OCI-LY1 (cell line): ENCODE measurements around the gene MACROH2A2.

Source experiments
- H2AFZ ChIP-seq: fragments of 200-600 bp; sonication (generic), shearing (Covaris generic); 2 replicates; pipeline ENCODE4 v1.6.0; 2014; ENCODE audit warnings: antibody characterized with exemption, mild to moderate bottlenecking, low read length
- H3F3A ChIP-seq: fragments of 200-600 bp; sonication (generic), shearing (Covaris generic); 2 replicates; pipeline ENCODE4 v1.6.0; 2014; ENCODE audit warnings: mild to moderate bottlenecking, antibody characterized with exemption, low read length, moderate library complexity; ENCODE audit not compliant: insufficient read depth
- H3K27ac ChIP-seq: fragments of 200-600 bp; sonication (generic); 2 replicates; pipeline ENCODE4 v1.5.1; 2014; ENCODE audit warnings: low read length, mixed run types, mild to moderate bottlenecking, low read depth; ENCODE audit not compliant: poor library complexity, severe bottlenecking
- H3K27me3 ChIP-seq: fragments of 200-600 bp; sonication (generic); 2 replicates; pipeline ENCODE4 v1.6.0; 2014; ENCODE audit warnings: antibody characterized with exemption, mild to moderate bottlenecking, low read length, moderate library complexity; ENCODE audit not compliant: insufficient read depth
- H3K36me3 ChIP-seq: fragments of 200-600 bp; sonication (generic); 2 replicates; pipeline ENCODE4 v1.6.1; 2014; ENCODE audit warnings: mild to moderate bottlenecking, antibody characterized with exemption, low read length, moderate library complexity, mixed read lengths; ENCODE audit not compliant: insufficient read depth
- H3K4me1 ChIP-seq: fragments of 200-600 bp; sonication (generic); 2 replicates; pipeline ENCODE4 v1.5.1; 2014; ENCODE audit warnings: mild to moderate bottlenecking, low read length, moderate library complexity; ENCODE audit not compliant: insufficient read depth, severe bottlenecking
- H3K4me2 ChIP-seq: fragments of 200-600 bp; sonication (generic), shearing (Covaris generic); 2 replicates; pipeline ENCODE4 v1.6.1; 2014; ENCODE audit warnings: low read length
- H3K4me3 ChIP-seq: fragments of 200-600 bp; sonication (generic); 2 replicates; pipeline ENCODE4 v1.5.1; 2014; ENCODE audit warnings: low read length, low read depth, mild to moderate bottlenecking, mixed read lengths; ENCODE audit not compliant: poor library complexity, severe bottlenecking
- H3K79me2 ChIP-seq: fragments of 200-600 bp; shearing (Covaris generic); 2 replicates; pipeline ENCODE4 v1.6.1; 2016; ENCODE audit warnings: mixed run types, low read length, mixed read lengths; ENCODE audit not compliant: insufficient read depth
- H3K9ac ChIP-seq: fragments of 200-600 bp; sonication (generic), shearing (Covaris generic); 2 replicates; pipeline ENCODE4 v1.6.1; 2014; ENCODE audit warnings: mild to moderate bottlenecking, low read length, mixed read lengths
- H3K9me2 ChIP-seq: fragments of 200-600 bp; sonication (generic), shearing (Covaris generic); 2 replicates; pipeline ENCODE4 v1.6.1; 2014; ENCODE audit warnings: low read depth, mild to moderate bottlenecking, low read length, mixed read lengths
- H3K9me3 ChIP-seq: fragments of 200-600 bp; shearing (Covaris generic); 2 replicates; pipeline ENCODE4 v1.6.1; 2014; ENCODE audit warnings: low read length, mixed read lengths
- H4K20me1 ChIP-seq: fragments of 200-600 bp; sonication (generic), shearing (Covaris generic); 2 replicates; pipeline ENCODE4 v1.6.0; 2016; ENCODE audit warnings: mild to moderate bottlenecking, low read length; ENCODE audit not compliant: insufficient read depth
- EZH2 ChIP-seq: fragments of 200-600 bp; sonication (generic), shearing (Covaris generic); IDR thresholded peaks from 2 replicates; pipeline ENCODE4 v1.8.0; 2017; ENCODE audit warnings: borderline replicate concordance, mixed run types, mild to moderate bottlenecking, antibody characterized with exemption, low read length, moderate library complexity, mixed read lengths
- TF ChIP-seq, protein P1 (sequence below): fragments of 200-600 bp; sonication (generic), shearing (Covaris generic); IDR thresholded peaks from 2 replicates; pipeline ENCODE4 v1.5.1; 2017; ENCODE audit warnings: mild to moderate bottlenecking, antibody characterized with exemption, low read length, moderate library complexity, mixed read lengths

The MACROH2A2 gene

DNA sequence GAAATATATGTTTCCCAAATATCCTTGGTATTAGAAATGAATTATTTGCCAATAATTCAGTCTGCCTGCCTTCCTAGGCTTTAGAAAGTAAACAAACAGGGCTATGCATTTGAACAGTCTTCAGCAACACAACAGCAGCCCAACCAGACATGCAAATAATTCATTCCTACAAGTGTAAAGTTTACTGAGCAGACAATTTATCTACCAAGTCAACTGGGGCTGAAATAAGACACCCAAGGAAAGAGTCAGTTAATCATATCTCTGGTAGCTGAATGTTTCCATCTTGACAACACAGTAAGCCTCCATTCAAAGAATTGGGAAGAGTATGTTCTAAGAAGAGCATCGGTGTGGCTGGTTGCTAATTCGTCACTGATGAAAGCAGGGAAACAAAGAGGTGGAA lies 41.6 kb downstream of the MACROH2A2 start:
- H3K79me2 ChIP-seq: no peaks in the 10 kb centered on the region
- no peak overlapping the region for H3K9ac ChIP-seq
- no peaks in the 10 kb centered on the region for H3F3A ChIP-seq
- H3K4me2 ChIP-seq: no peak overlapping the region
- no peaks in the 10 kb centered on the region for H3K9me2 ChIP-seq
- H4K20me1 ChIP-seq: no peaks in the 10 kb centered on the region
- H3K4me1 ChIP-seq: no peaks in the 10 kb centered on the region
- no peaks in the 10 kb centered on the region for H3K9me3 ChIP-seq
- H3K27me3 ChIP-seq: no peaks in the 10 kb centered on the region; the same call in 1 of the 2 replicates
- H3K27ac ChIP-seq: no peak overlapping the region
- H2AFZ ChIP-seq: no peak overlapping the region
- H3K36me3 ChIP-seq: no peaks in the 10 kb centered on the region
- TF ChIP-seq, protein P1, sequence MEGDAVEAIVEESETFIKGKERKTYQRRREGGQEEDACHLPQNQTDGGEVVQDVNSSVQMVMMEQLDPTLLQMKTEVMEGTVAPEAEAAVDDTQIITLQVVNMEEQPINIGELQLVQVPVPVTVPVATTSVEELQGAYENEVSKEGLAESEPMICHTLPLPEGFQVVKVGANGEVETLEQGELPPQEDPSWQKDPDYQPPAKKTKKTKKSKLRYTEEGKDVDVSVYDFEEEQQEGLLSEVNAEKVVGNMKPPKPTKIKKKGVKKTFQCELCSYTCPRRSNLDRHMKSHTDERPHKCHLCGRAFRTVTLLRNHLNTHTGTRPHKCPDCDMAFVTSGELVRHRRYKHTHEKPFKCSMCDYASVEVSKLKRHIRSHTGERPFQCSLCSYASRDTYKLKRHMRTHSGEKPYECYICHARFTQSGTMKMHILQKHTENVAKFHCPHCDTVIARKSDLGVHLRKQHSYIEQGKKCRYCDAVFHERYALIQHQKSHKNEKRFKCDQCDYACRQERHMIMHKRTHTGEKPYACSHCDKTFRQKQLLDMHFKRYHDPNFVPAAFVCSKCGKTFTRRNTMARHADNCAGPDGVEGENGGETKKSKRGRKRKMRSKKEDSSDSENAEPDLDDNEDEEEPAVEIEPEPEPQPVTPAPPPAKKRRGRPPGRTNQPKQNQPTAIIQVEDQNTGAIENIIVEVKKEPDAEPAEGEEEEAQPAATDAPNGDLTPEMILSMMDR: no peak
- H3K4me3 ChIP-seq: no peak overlapping the region

DNA sequence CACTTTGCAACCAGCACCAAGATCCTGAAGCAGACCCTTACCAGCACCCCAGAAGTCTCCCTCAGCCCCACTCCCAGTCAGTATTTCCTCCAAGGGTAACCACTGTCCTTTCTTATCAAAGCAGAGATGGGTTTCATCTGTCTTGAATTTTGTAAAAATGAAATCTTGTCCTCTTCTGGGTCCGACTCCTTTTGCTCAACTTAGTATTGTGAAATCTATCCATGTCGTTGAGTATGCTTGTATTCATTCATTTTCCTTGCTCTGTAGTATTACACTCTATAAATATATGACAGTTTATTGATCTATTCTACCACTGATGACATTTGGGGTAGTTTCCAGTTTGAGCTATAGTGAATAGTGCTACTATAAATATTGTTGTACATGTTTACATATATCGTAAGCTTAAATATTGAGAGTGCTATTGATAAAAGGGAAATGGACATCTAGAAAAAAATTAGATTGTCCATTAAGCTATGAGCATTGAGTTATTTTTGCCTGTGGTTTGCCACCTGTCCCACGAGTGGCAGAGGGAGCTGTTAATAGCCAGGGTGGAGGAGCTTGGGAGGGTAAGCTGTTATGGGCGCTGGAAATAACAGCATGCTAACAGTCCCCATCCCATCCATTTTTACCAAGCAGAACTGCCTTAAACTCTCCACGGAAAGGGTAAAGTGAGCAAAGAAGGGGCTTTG lies 43.5 kb downstream of the MACROH2A2 start:
- Histone ChIP-seq H3K79me2 (no peaks in the 10 kb centered on the region), H3K9ac (no peak overlapping the region), H3K27ac (no peak overlapping the region), H2AFZ (no peak overlapping the region), H3K36me3 (no peaks in the 10 kb centered on the region), H3F3A (no peaks in the 10 kb centered on the region), H3K4me1 (no peaks in the 10 kb centered on the region), H3K9me2 (no peaks in the 10 kb centered on the region), H3K4me2 (no peak overlapping the region), H3K9me3 (no peaks in the 10 kb centered on the region), H3K4me3 (no peak overlapping the region), H3K27me3 (no peaks in the 10 kb centered on the region), H4K20me1 (no peaks in the 10 kb centered on the region)
- TF ChIP-seq, protein P1: no peak
- no peak for TF ChIP-seq EZH2

DNA sequence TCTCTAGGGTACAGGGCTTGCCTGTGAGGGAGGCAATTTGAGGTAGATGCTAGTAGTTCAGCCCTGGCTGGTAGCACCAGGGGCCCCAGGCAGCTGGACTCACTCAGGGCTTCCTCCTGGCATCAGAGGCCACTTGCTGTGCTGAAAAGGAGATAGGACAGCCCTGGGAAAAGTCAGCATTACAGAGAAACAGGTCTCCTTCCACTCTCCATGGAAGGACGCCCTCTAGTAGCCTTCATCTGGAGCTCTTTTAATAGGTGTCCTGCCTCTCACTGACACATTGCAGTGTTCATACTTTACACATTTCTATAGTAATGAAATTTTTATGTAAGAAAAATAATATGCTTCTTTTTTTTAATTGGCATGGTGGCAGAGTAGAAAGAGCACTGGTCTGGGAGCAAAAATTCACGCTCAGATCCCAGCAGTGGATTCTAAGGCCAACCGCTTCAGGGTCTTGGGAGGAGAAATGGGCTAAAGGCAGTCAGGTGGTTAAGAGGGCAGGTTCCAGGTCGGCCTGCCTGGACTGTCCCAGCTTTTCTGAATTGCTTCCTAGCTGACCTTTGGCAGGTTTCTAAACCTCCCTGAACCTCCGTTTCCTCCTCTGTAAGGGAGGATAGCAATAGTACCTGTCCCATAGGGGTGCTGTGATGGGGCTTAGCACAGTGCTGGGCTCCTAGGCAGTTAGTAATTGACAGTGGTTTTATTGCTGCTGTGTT lies 44.2 kb downstream of the MACROH2A2 start:
- H2AFZ ChIP-seq: no peak overlapping the region
- TF ChIP-seq, protein P1: no peak
- no peak for TF ChIP-seq EZH2
- H4K20me1 ChIP-seq: no peaks in the 10 kb centered on the region
- H3K4me2 ChIP-seq: no peak overlapping the region
- H3K27ac ChIP-seq: no peak overlapping the region
- no peaks in the 10 kb centered on the region for H3K4me1 ChIP-seq
- H3K9me2 ChIP-seq: no peaks in the 10 kb centered on the region
- H3K9me3 ChIP-seq: no peaks in the 10 kb centered on the region
- no peaks in the 10 kb centered on the region for H3F3A ChIP-seq
- no peaks in the 10 kb centered on the region for H3K79me2 ChIP-seq
- no peak overlapping the region for H3K9ac ChIP-seq
- H3K27me3 ChIP-seq: no peaks in the 10 kb centered on the region
- no peak overlapping the region for H3K4me3 ChIP-seq
- no peaks in the 10 kb centered on the region; the same call in 1 of the 2 replicates for H3K36me3 ChIP-seq
